Progenitor cell of endocrine pancreas (in vitro differentiated cells): ENCODE results near the gene DLGAP1. TPM values are rescaled to one million over a fixed set of nuclear protein-coding genes. Genes with fewer than 3 reads are reported as not detected.

Source experiments
- DNase-seq: peaks from one replicate; pipeline ENCODE4 v3.0.0; 2021; ENCODE audit warnings: low spot score; ENCODE audit not compliant: unreplicated experiment
- H3K27ac Mint-ChIP-seq: 2 replicates; pipeline ENCODE4 v1.8.0; 2021; ENCODE audit warnings: mild to moderate bottlenecking, moderate library complexity, mixed read lengths
- H3K27me3 Mint-ChIP-seq: 2 replicates; pipeline ENCODE4 v1.8.0; 2021; ENCODE audit warnings: mixed read lengths
- H3K36me3 Mint-ChIP-seq: 2 replicates; pipeline ENCODE4 v1.8.0; 2022; ENCODE audit warnings: mixed read lengths; ENCODE audit not compliant: insufficient read depth
- H3K4me1 Mint-ChIP-seq: 2 replicates; pipeline ENCODE4 v1.8.0; 2021; ENCODE audit warnings: low read depth, mixed read lengths
- H3K4me3 Mint-ChIP-seq: 2 replicates; pipeline ENCODE4 v1.8.0; 2021; ENCODE audit warnings: low read depth, mild to moderate bottlenecking, moderate library complexity, mixed read lengths
- H3K9me3 Mint-ChIP-seq: 2 replicates; pipeline ENCODE4 v1.8.0; 2021; ENCODE audit warnings: low read depth, mixed read lengths
- CTCF ChIP-seq: fragments of 200-600 bp; sonication (generic); IDR thresholded peaks from one replicate; pipeline ENCODE4 v1.5.0; 2021; ENCODE audit warnings: antibody characterized with exemption, mild to moderate bottlenecking; ENCODE audit not compliant: unreplicated experiment
- total RNA-seq: library from RNA; stranded (reverse); gene quantifications from 2 replicates; pipeline ENCODE4 v1.2.1, GENCODE V29; 2021

Gene DLGAP1
- total RNA-seq, 1 donor from 2014 or later: 16.7 TPM

DNA sequence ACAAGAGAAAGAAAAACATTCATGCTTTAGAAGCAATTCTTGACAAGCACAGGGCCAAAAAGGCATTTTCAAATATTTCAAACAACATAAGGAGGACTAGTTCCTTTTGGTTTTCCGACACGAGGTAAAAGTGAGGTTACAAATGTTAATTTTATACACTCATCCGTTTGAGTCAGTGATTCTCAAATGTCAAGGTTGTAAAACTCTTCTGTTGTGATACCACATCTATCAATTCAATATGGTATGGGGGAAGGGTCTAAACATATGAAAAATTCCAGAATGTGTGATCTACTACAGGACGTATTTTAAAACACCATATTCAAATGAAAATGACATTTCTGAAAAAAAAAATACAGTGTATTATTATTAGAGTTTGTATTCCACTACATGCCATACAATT, 952.5 kb downstream of the DLGAP1 start:
- H3K27me3 Mint-ChIP-seq: peaks cover 22% of the 10 kb centered on the region
- H3K36me3 Mint-ChIP-seq: no peaks in the 10 kb centered on the region
- peaks cover 8% of the 10 kb centered on the region for H3K4me1 Mint-ChIP-seq
- no peak for DNase-seq
- no peak overlapping the region for H3K4me3 Mint-ChIP-seq
- H3K27ac Mint-ChIP-seq: no peak overlapping the region
- H3K9me3 Mint-ChIP-seq: no peaks in the 10 kb centered on the region
- no peak for TF ChIP-seq CTCF

DNA sequence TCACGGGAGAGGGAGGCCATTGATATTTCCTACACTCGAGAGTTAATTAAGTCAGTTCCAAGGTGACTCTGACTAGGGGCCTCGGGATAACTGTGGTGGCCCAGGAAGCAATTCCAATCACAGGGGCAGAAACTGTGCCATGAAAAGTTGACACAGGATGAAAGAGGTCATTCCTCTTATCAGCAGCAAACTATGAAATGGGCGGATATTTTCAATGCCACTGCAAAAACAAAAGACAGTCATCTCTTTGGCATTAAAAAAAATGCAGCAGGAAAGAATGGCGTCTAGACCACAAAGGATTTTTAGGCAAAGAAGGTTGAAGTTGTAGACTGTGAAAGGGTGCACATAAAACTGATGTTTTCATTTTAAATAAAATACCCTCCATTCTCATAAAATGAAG, 955.1 kb downstream of the DLGAP1 start:
- Mint-ChIP-seq H3K4me1 (peaks cover 8% of the 10 kb centered on the region), H3K36me3 (no peaks in the 10 kb centered on the region), H3K9me3 (no peaks in the 10 kb centered on the region), H3K4me3 (peak overlapping the region; percentile 1), H3K27ac (no peak overlapping the region), H3K27me3 (peaks cover 35% of the 10 kb centered on the region)
- no peak for TF ChIP-seq CTCF
- no peak for DNase-seq

DNA sequence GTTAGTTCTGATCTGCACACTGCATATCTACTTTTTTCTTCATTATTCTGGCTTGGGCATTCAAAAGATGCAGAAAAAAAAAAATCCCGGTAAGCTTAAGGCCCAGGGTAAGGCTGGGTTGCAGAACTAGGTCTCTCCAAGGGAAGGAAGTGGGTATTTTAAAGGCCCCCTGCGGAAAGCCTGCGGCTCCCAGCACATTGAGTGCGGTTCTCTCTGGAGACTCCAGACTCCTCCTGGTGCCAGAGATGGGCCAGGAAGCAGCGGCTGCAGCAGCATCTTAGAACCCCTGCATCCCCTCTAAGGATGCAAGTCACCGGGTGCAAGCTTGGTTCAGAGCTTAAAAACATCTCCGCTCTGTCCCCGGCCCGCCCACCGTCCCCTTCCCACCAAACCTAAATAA, 955.6 kb downstream of the DLGAP1 start:
- H3K27ac Mint-ChIP-seq: no peak overlapping the region
- peaks cover 35% of the 10 kb centered on the region for H3K27me3 Mint-ChIP-seq
- no peak for TF ChIP-seq CTCF
- DNase-seq: no peak
- no peaks in the 10 kb centered on the region for H3K36me3 Mint-ChIP-seq
- peaks cover 11% of the 10 kb centered on the region for H3K4me1 Mint-ChIP-seq
- peak overlapping the region; percentile 61 for H3K4me3 Mint-ChIP-seq
- H3K9me3 Mint-ChIP-seq: no peaks in the 10 kb centered on the region

- H3K36me3 Mint-ChIP-seq: no peaks in the 10 kb centered on the region
- H3K4me3 Mint-ChIP-seq: peak overlapping the region; percentile 61
- no peak for TF ChIP-seq CTCF
- peak; percentile 36 for DNase-seq
- no peaks in the 10 kb centered on the region for H3K9me3 Mint-ChIP-seq
- H3K27me3 Mint-ChIP-seq: peaks cover 35% of the 10 kb centered on the region
- H3K4me1 Mint-ChIP-seq: peaks cover 15% of the 10 kb centered on the region
- H3K27ac Mint-ChIP-seq: peak overlapping the region; percentile 75
Observed at GRCh38 chr18:3498698-3499471, 956.2 kb downstream of the DLGAP1 start.

GRCh38 chr18:3495691-3496430, 959.2 kb downstream of the DLGAP1 start:
- no peak overlapping the region for H3K27ac Mint-ChIP-seq
- H3K9me3 Mint-ChIP-seq: no peaks in the 10 kb centered on the region
- no peaks in the 10 kb centered on the region for H3K36me3 Mint-ChIP-seq
- peaks cover 35% of the 10 kb centered on the region for H3K27me3 Mint-ChIP-seq
- H3K4me3 Mint-ChIP-seq: no peak overlapping the region
- no peak for TF ChIP-seq CTCF
- H3K4me1 Mint-ChIP-seq: peaks cover 31% of the 10 kb centered on the region
- DNase-seq: no peak
